Measurements from ENCODE around the gene UACA.
"Not testable (repeated sequence)": the region's sequence is repeated elsewhere in the genome, so short reads cannot be mapped to it uniquely, and the experiment has no call there.

UACA gene

DNA sequence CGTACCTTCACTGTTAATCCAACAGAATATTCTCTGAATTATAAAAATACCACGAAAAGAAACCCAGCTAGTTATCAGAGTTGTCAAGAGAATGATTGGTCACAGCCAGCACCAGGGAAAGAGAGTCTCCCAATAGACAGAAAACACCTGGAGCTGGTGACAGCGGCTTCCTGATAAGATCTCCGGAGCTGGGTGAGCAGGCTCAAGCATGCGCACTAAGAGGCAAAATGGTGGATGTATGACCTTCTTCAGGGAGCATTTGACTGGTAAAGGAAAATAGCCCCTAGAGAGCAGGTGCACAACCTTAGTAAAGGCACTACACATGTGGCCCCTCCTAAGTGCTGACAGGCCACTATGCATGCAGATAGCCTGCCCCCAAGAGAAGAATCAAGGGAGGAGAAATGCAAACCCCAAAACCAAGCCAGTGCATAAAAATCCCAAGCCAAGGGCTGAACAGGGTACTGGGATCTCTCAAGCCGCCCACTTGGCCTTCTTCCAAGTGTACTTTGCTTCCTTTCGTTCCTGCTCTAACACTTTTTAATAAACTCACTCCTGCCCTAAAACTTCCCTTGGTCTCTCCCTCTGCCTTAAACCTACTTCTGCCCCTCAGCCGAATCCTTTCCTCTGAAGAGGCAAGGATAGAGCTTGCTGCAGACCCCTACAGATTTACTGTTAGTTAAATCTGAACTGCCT lies 93.2 kb downstream of the UACA start:
- DNase-seq, result peak; percentile 78
- Histone ChIP-seq H3K4me1 (peaks cover 8% of the 10 kb centered on the region), H3K27me3 (no peaks in the 10 kb centered on the region), H3K4me3 (ENCODE audit: low read depth, low read length) (peak overlapping the region; percentile 25; the same call in 1 of the 2 replicates), H3K9me3 (no peaks in the 10 kb centered on the region), H3K36me3 (no peaks in the 10 kb centered on the region)
- TF ChIP-seq, protein P1, sequence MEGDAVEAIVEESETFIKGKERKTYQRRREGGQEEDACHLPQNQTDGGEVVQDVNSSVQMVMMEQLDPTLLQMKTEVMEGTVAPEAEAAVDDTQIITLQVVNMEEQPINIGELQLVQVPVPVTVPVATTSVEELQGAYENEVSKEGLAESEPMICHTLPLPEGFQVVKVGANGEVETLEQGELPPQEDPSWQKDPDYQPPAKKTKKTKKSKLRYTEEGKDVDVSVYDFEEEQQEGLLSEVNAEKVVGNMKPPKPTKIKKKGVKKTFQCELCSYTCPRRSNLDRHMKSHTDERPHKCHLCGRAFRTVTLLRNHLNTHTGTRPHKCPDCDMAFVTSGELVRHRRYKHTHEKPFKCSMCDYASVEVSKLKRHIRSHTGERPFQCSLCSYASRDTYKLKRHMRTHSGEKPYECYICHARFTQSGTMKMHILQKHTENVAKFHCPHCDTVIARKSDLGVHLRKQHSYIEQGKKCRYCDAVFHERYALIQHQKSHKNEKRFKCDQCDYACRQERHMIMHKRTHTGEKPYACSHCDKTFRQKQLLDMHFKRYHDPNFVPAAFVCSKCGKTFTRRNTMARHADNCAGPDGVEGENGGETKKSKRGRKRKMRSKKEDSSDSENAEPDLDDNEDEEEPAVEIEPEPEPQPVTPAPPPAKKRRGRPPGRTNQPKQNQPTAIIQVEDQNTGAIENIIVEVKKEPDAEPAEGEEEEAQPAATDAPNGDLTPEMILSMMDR (IDR thresholded peaks at IDR 0.05; ENCODE audit: low read depth, low read length), result no peak

DNA sequence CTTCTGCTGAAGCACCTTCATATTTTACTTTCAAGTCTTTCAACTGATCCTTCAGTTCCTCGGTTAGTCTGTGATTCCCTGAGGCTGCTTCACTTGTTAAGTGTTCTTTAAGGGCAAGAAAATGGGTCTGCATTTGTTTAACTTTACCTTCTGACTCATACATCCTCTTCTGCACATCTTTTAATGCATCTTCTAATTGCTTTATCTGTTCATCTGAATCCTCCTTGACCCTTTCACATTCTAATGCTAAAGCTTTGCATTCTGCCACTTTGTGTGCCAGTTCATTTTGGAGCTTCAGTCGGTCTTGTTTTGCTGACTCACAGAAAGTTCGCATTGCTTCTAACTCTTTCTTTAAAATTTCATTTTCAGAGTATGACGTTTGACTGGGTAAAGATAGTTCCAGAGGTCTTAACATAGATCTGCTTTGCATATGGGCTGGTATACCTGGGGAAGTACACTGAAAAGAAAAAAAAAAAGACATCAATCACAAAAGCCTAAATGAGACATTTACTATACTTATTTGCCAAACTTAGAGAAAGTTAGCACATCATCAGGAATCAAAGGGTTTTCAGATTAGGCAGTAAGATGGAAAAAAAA lies 94.3 kb downstream of the UACA start:
- no peaks in the 10 kb centered on the region for H3K9me3 ChIP-seq
- TF ChIP-seq, protein P1 (IDR thresholded peaks at IDR 0.05; ENCODE audit: low read depth, low read length), result no peak
- peaks cover 8% of the 10 kb centered on the region for H3K4me1 ChIP-seq
- DNase-seq, result no peak
- no peak overlapping the region for H3K4me3 ChIP-seq (ENCODE audit: low read depth, low read length)
- H3K36me3 ChIP-seq, result no peaks in the 10 kb centered on the region
- no peaks in the 10 kb centered on the region for H3K27me3 ChIP-seq

GRCh38 chr15:70665599-70665998 lies 97.8 kb downstream of the UACA start:
- Histone ChIP-seq H3K4me1 (peaks cover 8% of the 10 kb centered on the region), H3K27me3 (no peaks in the 10 kb centered on the region), H3K36me3 (no peaks in the 10 kb centered on the region), H3K9me3 (no peaks in the 10 kb centered on the region), H3K4me3 (ENCODE audit: low read depth, low read length) (no peak overlapping the region)
- TF ChIP-seq, protein P1 (IDR thresholded peaks at IDR 0.05; ENCODE audit: low read depth, low read length), result no peak
- DNase-seq, result no peak

DNA sequence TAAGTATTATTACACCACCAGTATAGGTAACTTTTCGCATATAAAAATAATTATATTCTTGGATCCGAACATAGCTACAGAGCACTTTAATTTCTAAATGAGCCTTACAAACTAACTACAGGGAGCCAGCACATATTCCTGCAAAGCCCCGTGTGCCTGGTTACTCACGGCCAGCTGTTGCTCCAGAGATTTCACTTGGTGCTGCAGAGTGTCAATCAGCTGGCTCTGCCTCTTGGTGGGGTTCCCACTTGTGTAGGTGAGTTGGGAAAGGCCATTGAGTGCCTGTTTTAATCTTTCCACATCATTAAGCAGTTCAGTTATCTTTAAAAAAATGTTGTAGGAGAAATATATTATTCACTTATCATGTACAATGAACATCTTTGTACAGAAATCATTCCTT lies 98.9 kb downstream of the UACA start:
- no peak overlapping the region for H3K4me3 ChIP-seq (ENCODE audit: low read depth, low read length)
- no peak for DNase-seq
- TF ChIP-seq, protein P1 (IDR thresholded peaks at IDR 0.05; ENCODE audit: low read depth, low read length), result no peak
- peaks cover 1% of the 10 kb centered on the region for H3K4me1 ChIP-seq
- H3K27me3 ChIP-seq, result no peaks in the 10 kb centered on the region
- no peaks in the 10 kb centered on the region for H3K9me3 ChIP-seq
- H3K36me3 ChIP-seq, result no peaks in the 10 kb centered on the region

DNA sequence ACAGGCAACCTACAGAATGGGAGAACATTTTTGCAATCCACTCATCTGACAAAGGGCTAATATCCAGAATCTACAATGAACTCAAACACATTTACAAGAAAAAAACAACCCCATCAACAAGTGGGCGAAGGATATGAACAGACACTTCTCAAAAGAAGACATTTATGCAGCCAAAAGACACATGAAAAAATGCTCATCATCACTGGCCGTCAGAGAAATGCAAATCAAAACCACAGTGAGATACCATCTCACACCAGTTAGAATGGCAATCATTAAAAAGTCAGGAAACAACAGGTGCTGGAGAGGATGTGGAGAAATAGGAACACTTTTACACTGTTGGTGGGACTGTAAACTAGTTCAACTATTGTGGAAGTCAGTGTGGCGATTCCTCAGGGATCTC lies 100.3 kb downstream of the UACA start:
- H3K27me3 ChIP-seq; H3K4me1 ChIP-seq; H3K9me3 ChIP-seq; DNase-seq; H3K36me3 ChIP-seq; H3K4me3 ChIP-seq (ENCODE audit: low read depth, low read length): not testable (repeated sequence)

DNA sequence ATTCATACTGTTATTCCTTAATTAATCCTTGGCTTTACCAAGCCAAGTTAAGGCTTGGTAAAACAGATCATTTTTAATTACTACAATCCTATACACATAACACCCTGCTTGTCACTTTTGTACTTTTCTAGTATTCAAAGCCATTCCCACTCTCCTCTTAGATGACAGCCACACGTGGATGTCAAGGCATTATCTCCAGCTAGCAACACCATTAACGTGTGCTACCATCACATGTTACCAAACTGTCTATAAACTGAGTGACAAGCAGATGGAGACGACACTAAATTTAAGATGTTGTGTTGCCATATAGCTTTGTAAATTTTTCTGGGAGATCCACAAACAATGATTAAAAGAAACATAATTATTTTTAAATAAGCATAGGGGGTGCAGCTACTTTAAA lies 103.7 kb downstream of the UACA start:
- H3K4me3 ChIP-seq (ENCODE audit: low read depth, low read length), result no peak overlapping the region
- DNase-seq, result no peak
- H3K4me1 ChIP-seq, result no peaks in the 10 kb centered on the region
- TF ChIP-seq, protein P1 (IDR thresholded peaks at IDR 0.05; ENCODE audit: low read depth, low read length), result no peak
- no peaks in the 10 kb centered on the region for H3K36me3 ChIP-seq
- H3K9me3 ChIP-seq, result no peaks in the 10 kb centered on the region; the same call in 1 of the 2 replicates
- no peaks in the 10 kb centered on the region for H3K27me3 ChIP-seq
